Astrocyte (in vitro differentiated cells and primary cell): ENCODE measurements around the gene TMIE. TPM values are rescaled to one million over a fixed set of nuclear protein-coding genes. Genes with fewer than 3 reads are reported as not detected.
A peak's percentile ranks its signal among the peaks of the same experiment; 100 is the strongest.

ENCODE experiments used
- DNase-seq: peaks from one replicate; pipeline ENCODE4 v3.0.0-alpha.2; 2010; ENCODE audit warnings: low read depth
- FAIRE-seq: peaks from 2 replicates; lab custom pipeline; 2011; peaks lifted over from hg19 to GRCh38; lab: Jason Lieb, UNC
- H2AFZ ChIP-seq: 2 replicates; pipeline ENCODE4 v1.6.0; 2012; ENCODE audit warnings: low read depth, low read length, inconsistent platforms
- H3K27ac ChIP-seq: 2 replicates; pipeline ENCODE4 v1.5.1; 2011; ENCODE audit warnings: low read depth, low read length, inconsistent platforms
- H3K27me3 ChIP-seq: 2 replicates; pipeline ENCODE4 v1.6.0; 2011; ENCODE audit warnings: low read length, inconsistent platforms; ENCODE audit not compliant: insufficient read depth
- H3K36me3 ChIP-seq: 2 replicates; pipeline ENCODE4 v1.5.1; 2011; ENCODE audit warnings: low read length, inconsistent platforms; ENCODE audit not compliant: insufficient read depth
- H3K4me1 ChIP-seq: 2 replicates; pipeline ENCODE4 v1.5.1; 2011; ENCODE audit warnings: low read length, inconsistent platforms; ENCODE audit not compliant: insufficient read depth
- H3K4me2 ChIP-seq: 2 replicates; pipeline ENCODE4 v1.6.0; 2012; ENCODE audit warnings: low read length, inconsistent platforms
- H3K4me3 ChIP-seq: 2 replicates; pipeline ENCODE4 v1.5.1; 2011; ENCODE audit warnings: low read depth, mild to moderate bottlenecking, low read length, inconsistent platforms; ENCODE audit not compliant: insufficient read depth
- H3K79me2 ChIP-seq: 2 replicates; pipeline ENCODE4 v1.6.0; 2012; ENCODE audit warnings: mild to moderate bottlenecking, low read length, inconsistent platforms; ENCODE audit not compliant: insufficient read depth
- H3K9ac ChIP-seq: 2 replicates; pipeline ENCODE4 v1.6.0; 2012; ENCODE audit warnings: mild to moderate bottlenecking, low read length, inconsistent platforms
- H3K9me3 ChIP-seq: 2 replicates; pipeline ENCODE4 v1.5.1; 2012; ENCODE audit warnings: low read depth, mild to moderate bottlenecking, low read length, inconsistent platforms; ENCODE audit not compliant: insufficient read depth
- H4K20me1 ChIP-seq: 2 replicates; pipeline ENCODE4 v1.6.0; 2012; ENCODE audit warnings: low read length, inconsistent platforms; ENCODE audit not compliant: insufficient read depth
- H3K27ac Mint-ChIP-seq: one replicate; pipeline ENCODE4 v1.8.0; 2021; ENCODE audit warnings: mild to moderate bottlenecking, mixed read lengths; ENCODE audit not compliant: unreplicated experiment
- H3K27me3 Mint-ChIP-seq: one replicate; pipeline ENCODE4 v1.8.0; 2021; ENCODE audit warnings: low read depth, mixed read lengths; ENCODE audit not compliant: unreplicated experiment
- H3K36me3 Mint-ChIP-seq: one replicate; pipeline ENCODE4 v1.8.0; 2021; ENCODE audit warnings: low read depth, mixed read lengths; ENCODE audit not compliant: unreplicated experiment
- H3K4me1 Mint-ChIP-seq: one replicate; pipeline ENCODE4 v1.8.0; 2021; ENCODE audit warnings: low read depth, mixed read lengths; ENCODE audit not compliant: unreplicated experiment
- H3K4me3 Mint-ChIP-seq: one replicate; pipeline ENCODE4 v1.8.0; 2021; ENCODE audit warnings: mild to moderate bottlenecking, moderate library complexity, mixed read lengths; ENCODE audit not compliant: unreplicated experiment
- H3K9me3 Mint-ChIP-seq: one replicate; pipeline ENCODE4 v1.8.0; 2021; ENCODE audit warnings: mild to moderate bottlenecking, mixed read lengths; ENCODE audit not compliant: unreplicated experiment
- EZH2 ChIP-seq: IDR thresholded peaks from 2 replicates; pipeline ENCODE4 v1.6.1; 2012; ENCODE audit warnings: mild to moderate bottlenecking, low read length, inconsistent platforms; ENCODE audit not compliant: insufficient read depth
- total RNA-seq: library from RNA; stranded (reverse); gene quantifications from 2 replicates; pipeline ENCODE4 v1.2.1, GENCODE V29; 2021
- TF ChIP-seq, protein P1 (sequence below): IDR thresholded peaks from 2 replicates; pipeline ENCODE4 v1.5.1; 2011; ENCODE audit warnings: low read depth, mild to moderate bottlenecking, inconsistent platforms, low read length, moderate library complexity; ENCODE audit not compliant: insufficient read depth

Gene TMIE
- total RNA-seq, 1 donor from 2014 or later: 0.34 TPM

DNA sequence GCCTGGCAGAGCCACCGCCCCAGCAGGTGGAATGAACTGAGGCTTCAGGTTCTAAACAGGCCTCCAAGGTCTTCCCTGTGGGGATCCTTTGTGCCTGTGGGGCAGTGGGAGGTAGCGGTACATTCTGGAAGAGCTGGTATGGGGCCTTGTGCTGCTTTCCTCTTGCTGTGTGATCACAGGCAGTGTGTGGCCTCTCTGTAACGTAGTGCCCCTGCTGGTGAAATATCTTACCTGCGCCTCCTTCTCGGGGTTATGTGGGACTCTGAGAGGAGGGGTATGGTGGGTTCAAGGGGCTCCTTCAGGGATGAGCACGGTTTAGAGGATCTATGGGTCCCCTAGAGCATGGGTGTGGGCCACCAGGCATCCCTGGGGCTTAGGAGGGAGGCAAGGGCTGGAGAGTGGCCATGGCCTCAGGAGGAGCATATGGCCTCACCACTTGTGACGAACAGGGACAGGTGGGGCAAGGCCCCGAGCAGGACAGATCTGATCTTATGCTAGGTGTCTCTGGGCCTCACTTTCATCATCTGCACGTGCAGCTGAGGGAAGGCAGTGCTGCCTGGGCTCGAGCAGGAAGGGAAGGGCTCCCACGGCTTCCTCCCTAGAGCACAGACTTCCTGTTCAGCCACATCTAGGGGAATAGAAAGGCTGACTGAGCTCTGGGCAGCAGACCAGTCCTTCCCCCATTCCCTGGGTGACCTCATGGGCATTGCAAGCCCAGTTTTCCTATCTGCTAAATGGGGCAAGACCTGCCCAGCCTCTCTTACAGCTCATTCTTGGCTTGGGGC is 5.8 kb upstream of the TMIE start:
- H3K4me1 ChIP-seq: peaks cover 12% of the 10 kb centered on the region
- no peaks in the 10 kb centered on the region for H3K79me2 ChIP-seq
- H4K20me1 ChIP-seq: no peaks in the 10 kb centered on the region
- no peak overlapping the region for H3K4me2 ChIP-seq
- Mint-ChIP-seq H3K36me3 (no peaks in the 10 kb centered on the region), H3K27me3 (peaks cover 3% of the 10 kb centered on the region), H3K4me3 (no peak overlapping the region), H3K9me3 (no peaks in the 10 kb centered on the region), H3K4me1 (peaks cover 8% of the 10 kb centered on the region), H3K27ac (no peak overlapping the region)
- no peak for TF ChIP-seq EZH2
- TF ChIP-seq, protein P1, sequence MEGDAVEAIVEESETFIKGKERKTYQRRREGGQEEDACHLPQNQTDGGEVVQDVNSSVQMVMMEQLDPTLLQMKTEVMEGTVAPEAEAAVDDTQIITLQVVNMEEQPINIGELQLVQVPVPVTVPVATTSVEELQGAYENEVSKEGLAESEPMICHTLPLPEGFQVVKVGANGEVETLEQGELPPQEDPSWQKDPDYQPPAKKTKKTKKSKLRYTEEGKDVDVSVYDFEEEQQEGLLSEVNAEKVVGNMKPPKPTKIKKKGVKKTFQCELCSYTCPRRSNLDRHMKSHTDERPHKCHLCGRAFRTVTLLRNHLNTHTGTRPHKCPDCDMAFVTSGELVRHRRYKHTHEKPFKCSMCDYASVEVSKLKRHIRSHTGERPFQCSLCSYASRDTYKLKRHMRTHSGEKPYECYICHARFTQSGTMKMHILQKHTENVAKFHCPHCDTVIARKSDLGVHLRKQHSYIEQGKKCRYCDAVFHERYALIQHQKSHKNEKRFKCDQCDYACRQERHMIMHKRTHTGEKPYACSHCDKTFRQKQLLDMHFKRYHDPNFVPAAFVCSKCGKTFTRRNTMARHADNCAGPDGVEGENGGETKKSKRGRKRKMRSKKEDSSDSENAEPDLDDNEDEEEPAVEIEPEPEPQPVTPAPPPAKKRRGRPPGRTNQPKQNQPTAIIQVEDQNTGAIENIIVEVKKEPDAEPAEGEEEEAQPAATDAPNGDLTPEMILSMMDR: peak; percentile 15
- no peak overlapping the region for H3K27ac ChIP-seq
- H2AFZ ChIP-seq: peak overlapping the region; percentile 52
- no peaks in the 10 kb centered on the region for H3K9me3 ChIP-seq
- H3K4me3 ChIP-seq: no peak overlapping the region
- DNase-seq (no peak), FAIRE-seq (no peak)
- no peak overlapping the region for H3K9ac ChIP-seq
- peaks cover 4% of the 10 kb centered on the region for H3K27me3 ChIP-seq
- no peaks in the 10 kb centered on the region for H3K36me3 ChIP-seq

DNA sequence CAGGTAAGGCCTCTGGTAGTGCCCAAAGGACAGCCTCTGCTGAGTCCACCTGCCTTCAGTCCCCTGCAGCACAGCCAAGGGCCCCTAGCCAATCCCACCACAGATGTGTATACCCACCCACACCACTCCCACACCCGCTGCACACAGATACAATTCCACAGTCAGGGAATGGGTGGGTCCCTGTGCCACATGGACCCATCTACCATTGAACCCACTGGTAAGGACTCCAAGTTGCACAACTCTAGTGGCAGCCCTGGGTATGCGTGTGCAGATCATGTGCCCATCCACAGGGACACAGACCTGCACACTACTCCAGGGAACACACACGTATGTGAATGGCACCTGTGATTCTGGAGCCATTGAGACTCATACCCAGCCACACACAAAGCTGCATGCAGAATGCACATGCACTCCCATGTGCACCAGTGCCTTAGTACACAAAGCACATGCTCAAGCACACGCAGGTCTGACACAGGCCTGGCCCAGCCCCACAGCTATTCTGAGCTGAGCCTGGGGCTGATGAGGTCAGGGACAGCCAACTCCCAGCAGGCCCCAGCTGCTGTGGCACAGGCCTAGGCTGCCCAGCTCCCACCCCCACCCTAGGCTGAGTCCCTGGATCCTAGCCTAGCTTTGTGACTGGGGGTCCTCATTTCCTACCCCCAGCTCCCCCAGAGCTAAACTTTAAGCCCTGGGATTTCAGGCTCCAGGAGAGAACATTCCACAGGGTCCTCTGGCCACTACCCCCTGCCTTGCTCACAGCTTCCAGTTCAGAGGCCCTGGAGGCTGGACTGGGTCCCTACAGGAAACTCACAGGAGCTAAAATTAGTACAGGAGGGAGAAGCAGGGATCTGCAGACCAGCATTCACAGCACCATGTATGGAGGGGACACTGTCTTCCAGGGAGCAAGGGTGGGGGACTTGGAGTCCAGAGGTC is 5.0 kb upstream of the TMIE start:
- H3K36me3 ChIP-seq: no peaks in the 10 kb centered on the region
- peaks cover 8% of the 10 kb centered on the region for H3K27me3 Mint-ChIP-seq
- no peaks in the 10 kb centered on the region for H3K79me2 ChIP-seq
- TF ChIP-seq, protein P1: no peak
- TF ChIP-seq EZH2: no peak
- no peaks in the 10 kb centered on the region for H4K20me1 ChIP-seq
- H3K4me2 ChIP-seq: no peak overlapping the region
- FAIRE-seq (no peak), DNase-seq (no peak)
- H3K27ac Mint-ChIP-seq: peak overlapping the region; percentile 53
- no peak overlapping the region for H3K4me3 Mint-ChIP-seq
- H3K4me1 Mint-ChIP-seq: peaks cover 8% of the 10 kb centered on the region
- H3K4me1 ChIP-seq: peaks cover 12% of the 10 kb centered on the region
- no peak overlapping the region for H3K27ac ChIP-seq
- H3K9me3 ChIP-seq: no peaks in the 10 kb centered on the region
- H2AFZ ChIP-seq: no peak overlapping the region
- H3K9me3 Mint-ChIP-seq: no peaks in the 10 kb centered on the region
- H3K9ac ChIP-seq: no peak overlapping the region
- peaks cover 4% of the 10 kb centered on the region for H3K27me3 ChIP-seq
- no peak overlapping the region for H3K4me3 ChIP-seq
- no peaks in the 10 kb centered on the region for H3K36me3 Mint-ChIP-seq
